Astrocyte (in vitro differentiated cells and primary cell): ENCODE data around the gene IL19.

ENCODE experiments used
- EZH2 ChIP-seq: IDR thresholded peaks from 2 replicates; pipeline ENCODE4 v1.6.1; 2012; ENCODE audit warnings: mild to moderate bottlenecking, low read length, inconsistent platforms; ENCODE audit not compliant: insufficient read depth
- TF ChIP-seq, protein P1 (sequence below): IDR thresholded peaks from 2 replicates; pipeline ENCODE4 v1.5.1; 2011; ENCODE audit warnings: low read depth, mild to moderate bottlenecking, inconsistent platforms, low read length, moderate library complexity; ENCODE audit not compliant: insufficient read depth

DNA sequence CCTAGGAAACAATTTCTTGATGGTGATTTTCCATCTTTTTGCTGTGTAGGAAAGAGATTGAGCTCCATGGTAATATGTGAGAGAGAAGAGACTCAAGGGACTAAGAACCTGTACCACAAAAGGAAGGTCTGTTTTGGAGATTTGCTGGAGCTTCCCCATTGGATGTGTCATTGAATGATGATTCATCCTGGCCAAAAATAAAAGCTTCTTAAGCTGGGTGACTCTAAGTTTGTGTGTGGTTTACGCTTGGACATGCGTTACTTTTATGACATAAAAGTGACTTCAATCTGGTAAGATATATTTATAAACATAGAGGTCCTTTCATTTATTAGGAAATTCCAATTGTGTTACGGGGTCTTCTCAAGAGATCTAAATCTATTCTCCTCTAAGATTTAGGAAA lies 17.4 kb upstream of the IL19 start:
- TF ChIP-seq, protein P1, sequence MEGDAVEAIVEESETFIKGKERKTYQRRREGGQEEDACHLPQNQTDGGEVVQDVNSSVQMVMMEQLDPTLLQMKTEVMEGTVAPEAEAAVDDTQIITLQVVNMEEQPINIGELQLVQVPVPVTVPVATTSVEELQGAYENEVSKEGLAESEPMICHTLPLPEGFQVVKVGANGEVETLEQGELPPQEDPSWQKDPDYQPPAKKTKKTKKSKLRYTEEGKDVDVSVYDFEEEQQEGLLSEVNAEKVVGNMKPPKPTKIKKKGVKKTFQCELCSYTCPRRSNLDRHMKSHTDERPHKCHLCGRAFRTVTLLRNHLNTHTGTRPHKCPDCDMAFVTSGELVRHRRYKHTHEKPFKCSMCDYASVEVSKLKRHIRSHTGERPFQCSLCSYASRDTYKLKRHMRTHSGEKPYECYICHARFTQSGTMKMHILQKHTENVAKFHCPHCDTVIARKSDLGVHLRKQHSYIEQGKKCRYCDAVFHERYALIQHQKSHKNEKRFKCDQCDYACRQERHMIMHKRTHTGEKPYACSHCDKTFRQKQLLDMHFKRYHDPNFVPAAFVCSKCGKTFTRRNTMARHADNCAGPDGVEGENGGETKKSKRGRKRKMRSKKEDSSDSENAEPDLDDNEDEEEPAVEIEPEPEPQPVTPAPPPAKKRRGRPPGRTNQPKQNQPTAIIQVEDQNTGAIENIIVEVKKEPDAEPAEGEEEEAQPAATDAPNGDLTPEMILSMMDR: no peak
- no peak for TF ChIP-seq EZH2
